Measurements from ENCODE around the gene CDC25B. TPM values are rescaled to one million over a fixed set of nuclear protein-coding genes. Genes with fewer than 3 reads are reported as not detected.

Gene CDC25B
- total and polyA plus RNA-seq, 2 of the 13 experiments (the other 11 are each of a cell fraction or from before 2014, with no cell fraction given) = 14.5 to 19.4 TPM

GRCh38 chr20:3820048-3820900 is 24.2 kb downstream of the CDC25B start, which contains the start of gene AP5S1 (continued):
- TF ChIP-seq ZNF44 (CRISPR knock-in tag; IDR thresholded peaks at IDR 0.05) (peak; percentile 83), PRPF4 (IDR thresholded peaks at IDR 0.05; ENCODE audit: low read depth, low read length, poor library complexity, severe bottlenecking) (peak; percentile 63), TOE1 (CRISPR knock-in tag; IDR thresholded peaks at IDR 0.05) (peak; percentile 95; the same call in 1 of the 2 replicates), KLF11 (CRISPR knock-in tag; IDR thresholded peaks at IDR 0.05) (peak; percentile 93), ATF6 (CRISPR knock-in tag; conservative IDR thresholded peaks at IDR 0.05) (0 out of 2 replicates have a peak, but pooled peaks have one; percentile 61), KDM1A (CRISPR knock-in tag; IDR thresholded peaks at IDR 0.05) (no peak), CENPX (CRISPR knock-in tag; IDR thresholded peaks at IDR 0.05) (no peak), ELK4 (CRISPR knock-in tag; IDR thresholded peaks at IDR 0.05; ENCODE audit: borderline replicate concordance) (peak; percentile 73), ELF1 (CRISPR knock-in tag; IDR thresholded peaks at IDR 0.05) (peak; percentile 87), JUN (CRISPR knock-in tag; IDR thresholded peaks at IDR 0.05) (peak; percentile 65), ZNF891 (CRISPR knock-in tag; IDR thresholded peaks at IDR 0.05) (peak; percentile 96), ZNF383 (CRISPR knock-in tag; IDR thresholded peaks at IDR 0.05; ENCODE audit: borderline replicate concordance) (0 out of 2 replicates have a peak, but pooled peaks have one; percentile 43), SOX13 (IDR thresholded peaks at IDR 0.05) (peak; percentile 39; the same call in 1 of the 2 replicates), SOX13 (CRISPR knock-in tag; conservative IDR thresholded peaks at IDR 0.05 in 1 of 2, IDR thresholded peaks at IDR 0.05 in 1 of 2) (peak in 1 of 2 experiments; percentile 65; a peak in 2 of 4 replicates), KLF16 (CRISPR knock-in tag; IDR thresholded peaks at IDR 0.05) (peak in 1 of 2 experiments; percentile 84; a peak in 2 of 4 replicates), ZNF20 (CRISPR knock-in tag; IDR thresholded peaks at IDR 0.05) (peak; percentile 94; the same call in 1 of the 2 replicates), NFE2L1 (CRISPR knock-in tag; IDR thresholded peaks at IDR 0.05; ENCODE audit: borderline replicate concordance) (no peak), ZNF207 (IDR thresholded peaks at IDR 0.05; ENCODE audit: borderline replicate concordance) (no peak), ZNF274 (CRISPR knock-in tag; IDR thresholded peaks at IDR 0.05) (peak; percentile 97), KLF15 (CRISPR knock-in tag; IDR thresholded peaks at IDR 0.05; ENCODE audit: borderline replicate concordance) (peak; percentile 94)
- TF ChIP-seq, protein P1, sequence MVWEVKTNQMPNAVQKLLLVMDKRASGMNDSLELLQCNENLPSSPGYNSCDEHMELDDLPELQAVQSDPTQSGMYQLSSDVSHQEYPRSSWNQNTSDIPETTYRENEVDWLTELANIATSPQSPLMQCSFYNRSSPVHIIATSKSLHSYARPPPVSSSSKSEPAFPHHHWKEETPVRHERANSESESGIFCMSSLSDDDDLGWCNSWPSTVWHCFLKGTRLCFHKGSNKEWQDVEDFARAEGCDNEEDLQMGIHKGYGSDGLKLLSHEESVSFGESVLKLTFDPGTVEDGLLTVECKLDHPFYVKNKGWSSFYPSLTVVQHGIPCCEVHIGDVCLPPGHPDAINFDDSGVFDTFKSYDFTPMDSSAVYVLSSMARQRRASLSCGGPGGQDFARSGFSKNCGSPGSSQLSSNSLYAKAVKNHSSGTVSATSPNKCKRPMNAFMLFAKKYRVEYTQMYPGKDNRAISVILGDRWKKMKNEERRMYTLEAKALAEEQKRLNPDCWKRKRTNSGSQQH (CRISPR knock-in tag; IDR thresholded peaks at IDR 0.05; ENCODE audit: low read depth) = peak; percentile 30; the same call in 1 of the 2 replicates
- TF ChIP-seq, protein P2, sequence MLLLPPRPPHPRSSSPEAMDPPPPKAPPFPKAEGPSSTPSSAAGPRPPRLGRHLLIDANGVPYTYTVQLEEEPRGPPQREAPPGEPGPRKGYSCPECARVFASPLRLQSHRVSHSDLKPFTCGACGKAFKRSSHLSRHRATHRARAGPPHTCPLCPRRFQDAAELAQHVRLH (CRISPR knock-in tag; IDR thresholded peaks at IDR 0.05; ENCODE audit: borderline replicate concordance, low read depth) = peak; percentile 92; the same call in 1 of the 2 replicates
- TF ChIP-seq, protein P3, sequence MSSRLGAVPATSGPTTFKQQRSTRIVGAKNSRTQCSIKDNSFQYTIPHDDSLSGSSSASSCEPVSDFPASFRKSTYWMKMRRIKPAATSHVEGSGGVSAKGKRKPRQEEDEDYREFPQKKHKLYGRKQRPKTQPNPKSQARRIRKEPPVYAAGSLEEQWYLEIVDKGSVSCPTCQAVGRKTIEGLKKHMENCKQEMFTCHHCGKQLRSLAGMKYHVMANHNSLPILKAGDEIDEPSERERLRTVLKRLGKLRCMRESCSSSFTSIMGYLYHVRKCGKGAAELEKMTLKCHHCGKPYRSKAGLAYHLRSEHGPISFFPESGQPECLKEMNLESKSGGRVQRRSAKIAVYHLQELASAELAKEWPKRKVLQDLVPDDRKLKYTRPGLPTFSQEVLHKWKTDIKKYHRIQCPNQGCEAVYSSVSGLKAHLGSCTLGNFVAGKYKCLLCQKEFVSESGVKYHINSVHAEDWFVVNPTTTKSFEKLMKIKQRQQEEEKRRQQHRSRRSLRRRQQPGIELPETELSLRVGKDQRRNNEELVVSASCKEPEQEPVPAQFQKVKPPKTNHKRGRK (CRISPR knock-in tag; IDR thresholded peaks at IDR 0.05) = 0 out of 2 replicates have a peak, but pooled peaks have one; percentile 31

Measured in HepG2 (cell line).